NCI-H345 (cell line): Measurements from ENCODE around the gene SFT2D3.
"Not testable (repeated sequence)": the region's sequence is repeated elsewhere in the genome, so short reads cannot be mapped to it uniquely, and the experiment has no call there.

Experiments used
- DNase-seq: peaks from one replicate; lab custom pipeline; 2025; lab: John Stamatoyannopoulos, UW

SFT2D3 gene

GRCh38 chr2:127743477-127744026, 42.3 kb downstream of the SFT2D3 start:
- no peak for DNase-seq

- no peak for DNase-seq
Measured at GRCh38 chr2:127747621-127748020, 46.3 kb downstream of the SFT2D3 start.

GRCh38 chr2:127749537-127749936, 48.2 kb downstream of the SFT2D3 start:
- not testable (repeated sequence) for DNase-seq

- no peak for DNase-seq
Measured at GRCh38 chr2:127753374-127753773, 52.1 kb downstream of the SFT2D3 start.

- no peak for DNase-seq
Measured at GRCh38 chr2:127754186-127754585, 52.9 kb downstream of the SFT2D3 start.
